ENCODE results near the gene INHBC.

The INHBC gene

GRCh38 chr12:57458665-57459054, 24.1 kb downstream of the INHBC start:
- no peak for DNase-seq (ENCODE audit: low spot score)
- TF ChIP-seq CTCF (IDR thresholded peaks at IDR 0.05; ENCODE audit: extremely low read depth, insufficient read depth, missing control alignments): no peak
- in situ Hi-C loops (cut with MboI; ENCODE audit: low pct_unique_long_range_greater_than_20kb, low sequenced_read_pairs, unreplicated experiment): loop anchor here (10.0 kb wide), 2 partner anchors 154 to 194 kb away; no protein-coding TSS in a partner anchor

- peak; percentile 90 for TF ChIP-seq CTCF (IDR thresholded peaks at IDR 0.05; ENCODE audit: extremely low read depth, insufficient read depth, missing control alignments)
- DNase-seq (ENCODE audit: low spot score): peak; percentile 88
- in situ Hi-C loops (cut with MboI; ENCODE audit: low pct_unique_long_range_greater_than_20kb, low sequenced_read_pairs, unreplicated experiment): loop anchor here (10.0 kb wide), 2 partner anchors 154 to 194 kb away; no protein-coding TSS in a partner anchor
These were observed 24.6 kb downstream of the INHBC start for GRCh38 chr12:57459055-57459749.

- no peak for TF ChIP-seq CTCF (IDR thresholded peaks at IDR 0.05; ENCODE audit: extremely low read depth, insufficient read depth, missing control alignments)
- in situ Hi-C loops (cut with MboI; ENCODE audit: low pct_unique_long_range_greater_than_20kb, low sequenced_read_pairs, unreplicated experiment): loop anchor here (10.0 kb wide), 2 partner anchors 155 to 195 kb away; no protein-coding TSS in a partner anchor
- DNase-seq (ENCODE audit: low spot score): peak; percentile 32
These were observed 25.3 kb downstream of the INHBC start, which contains the start of gene GLI1 for GRCh38 chr12:57459750-57460467. GLI1 (plus strand) TSS chr12:57459785; CDS start chr12:57463692, 3,907 bp downstream.

- in situ Hi-C loops (cut with MboI; ENCODE audit: low pct_unique_long_range_greater_than_20kb, low sequenced_read_pairs, unreplicated experiment): no loop called here
- DNase-seq (ENCODE audit: low spot score): peak; percentile 48
- no peak for TF ChIP-seq CTCF (IDR thresholded peaks at IDR 0.05; ENCODE audit: extremely low read depth, insufficient read depth, missing control alignments)
These were observed 25.8 kb downstream of the INHBC start for GRCh38 chr12:57460468-57460784.

- peak; percentile 20 for DNase-seq (ENCODE audit: low spot score)
- TF ChIP-seq CTCF (IDR thresholded peaks at IDR 0.05; ENCODE audit: extremely low read depth, insufficient read depth, missing control alignments): no peak
- in situ Hi-C loops (cut with MboI; ENCODE audit: low pct_unique_long_range_greater_than_20kb, low sequenced_read_pairs, unreplicated experiment): no loop called here
These were observed 26.3 kb downstream of the INHBC start for GRCh38 chr12:57460841-57461275.

- no peak for TF ChIP-seq CTCF (IDR thresholded peaks at IDR 0.05; ENCODE audit: extremely low read depth, insufficient read depth, missing control alignments)
- peak; percentile 71 for DNase-seq (ENCODE audit: low spot score)
- in situ Hi-C loops (cut with MboI; ENCODE audit: low pct_unique_long_range_greater_than_20kb, low sequenced_read_pairs, unreplicated experiment): no loop called here
These were observed 26.8 kb downstream of the INHBC start for GRCh38 chr12:57461276-57461916.

Measured in GM13977 (cell line).